HG02763 (cell line): ENCODE data around the gene CYSTM1.

Experiments used
- ATAC-seq: cut with Tn5 transposase; IDR thresholded peaks from one replicate; pipeline ENCODE4 v1.9.1; 2021; ENCODE audit warnings: mild to moderate bottlenecking, moderate library complexity; ENCODE audit not compliant: unreplicated experiment

Gene CYSTM1

GRCh38 chr5:140287801-140288521 is 113.0 kb downstream of the CYSTM1 start:
- ATAC-seq = no peak

GRCh38 chr5:140292212-140293036 is 117.4 kb downstream of the CYSTM1 start:
- ATAC-seq = no peak
